Tibial artery (tissue), 4 donors: ENCODE data around the gene STK4.

Experiments used
- DNase-seq, 2 donors: peaks; one replicate each; pipeline ENCODE4 v3.0.0-alpha.2; 2019
- H3K27ac ChIP-seq, 2 donors: fragments of 200-600 bp; sonication (generic) in 1 of 2; 1 replicate in 1 of 2; 2 replicates in 1 of 2; pipeline ENCODE4 v1.5.1; 2018 to 2019; ENCODE audit warnings: mild to moderate bottlenecking in 1 of 2
- H3K27me3 ChIP-seq, 2 donors: fragments of 200-600 bp; sonication (generic) in 1 of 2; one replicate each; pipeline versions ENCODE4 v1.5.1 to v1.6.0; 2016 to 2019
- H3K36me3 ChIP-seq, 3 donors: fragments of 200-600 bp; sonication (generic) in 2 of 3; one replicate each; pipeline ENCODE4 v1.5.1; 2016 to 2019; ENCODE audit warnings: mild to moderate bottlenecking in 2 of 3
- H3K4me1 ChIP-seq, 4 donors: fragments of 200-600 bp; sonication (generic) in 2 of 4; 1 replicate in 3 of 4; 2 replicates in 1 of 4; pipeline ENCODE4 v1.5.1; 2016 to 2019
- H3K4me3 ChIP-seq, 2 donors: fragments of 200-600 bp; sonication (generic) in 1 of 2; 1 replicate in 1 of 2; 2 replicates in 1 of 2; pipeline ENCODE4 v1.5.1; 2018 to 2019; ENCODE audit warnings: mild to moderate bottlenecking in 2 of 2
- H3K9me3 ChIP-seq, 3 donors: fragments of 200-600 bp; sonication (generic) in 1 of 3; one replicate each; pipeline ENCODE4 v1.5.1; 2016 to 2019
- intact Hi-C: fragments of 100-400 bp; cut with DNase I; formaldehyde crosslinking; loops from one replicate; pipeline ENCODE4 v1.15.0; 2023; ENCODE audit warnings: low total_unique reads
- TF ChIP-seq, protein P1 (sequence below), 2 experiments: fragments of 200-600 bp in 1 of 2; fragments of 450-650 bp in 1 of 2; IDR thresholded peaks; one replicate each; pipeline ENCODE4 v1.5.1; 2017 to 2019; ENCODE audit warnings: antibody characterized with exemption in 2 of 2, mild to moderate bottlenecking in 1 of 2, moderate library complexity in 1 of 2

The STK4 gene

GRCh38 chr20:45069261-45069660, 102.9 kb downstream of the STK4 start:
- peaks cover 0 to 11% (median 0%) of the 10 kb centered on the region in 3 donors for H3K36me3 ChIP-seq
- DNase-seq, result no peak
- TF ChIP-seq, protein P1, sequence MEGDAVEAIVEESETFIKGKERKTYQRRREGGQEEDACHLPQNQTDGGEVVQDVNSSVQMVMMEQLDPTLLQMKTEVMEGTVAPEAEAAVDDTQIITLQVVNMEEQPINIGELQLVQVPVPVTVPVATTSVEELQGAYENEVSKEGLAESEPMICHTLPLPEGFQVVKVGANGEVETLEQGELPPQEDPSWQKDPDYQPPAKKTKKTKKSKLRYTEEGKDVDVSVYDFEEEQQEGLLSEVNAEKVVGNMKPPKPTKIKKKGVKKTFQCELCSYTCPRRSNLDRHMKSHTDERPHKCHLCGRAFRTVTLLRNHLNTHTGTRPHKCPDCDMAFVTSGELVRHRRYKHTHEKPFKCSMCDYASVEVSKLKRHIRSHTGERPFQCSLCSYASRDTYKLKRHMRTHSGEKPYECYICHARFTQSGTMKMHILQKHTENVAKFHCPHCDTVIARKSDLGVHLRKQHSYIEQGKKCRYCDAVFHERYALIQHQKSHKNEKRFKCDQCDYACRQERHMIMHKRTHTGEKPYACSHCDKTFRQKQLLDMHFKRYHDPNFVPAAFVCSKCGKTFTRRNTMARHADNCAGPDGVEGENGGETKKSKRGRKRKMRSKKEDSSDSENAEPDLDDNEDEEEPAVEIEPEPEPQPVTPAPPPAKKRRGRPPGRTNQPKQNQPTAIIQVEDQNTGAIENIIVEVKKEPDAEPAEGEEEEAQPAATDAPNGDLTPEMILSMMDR (IDR thresholded peaks at IDR 0.05), result no peak
- H3K4me1 ChIP-seq, result no peaks in the 10 kb centered on the region
- intact Hi-C loops, result no loop called here
- no peaks in the 10 kb centered on the region for H3K27me3 ChIP-seq
- no peak overlapping the region for H3K4me3 ChIP-seq
- no peak overlapping the region for H3K27ac ChIP-seq
- no peaks in the 10 kb centered on the region for H3K9me3 ChIP-seq

DNA sequence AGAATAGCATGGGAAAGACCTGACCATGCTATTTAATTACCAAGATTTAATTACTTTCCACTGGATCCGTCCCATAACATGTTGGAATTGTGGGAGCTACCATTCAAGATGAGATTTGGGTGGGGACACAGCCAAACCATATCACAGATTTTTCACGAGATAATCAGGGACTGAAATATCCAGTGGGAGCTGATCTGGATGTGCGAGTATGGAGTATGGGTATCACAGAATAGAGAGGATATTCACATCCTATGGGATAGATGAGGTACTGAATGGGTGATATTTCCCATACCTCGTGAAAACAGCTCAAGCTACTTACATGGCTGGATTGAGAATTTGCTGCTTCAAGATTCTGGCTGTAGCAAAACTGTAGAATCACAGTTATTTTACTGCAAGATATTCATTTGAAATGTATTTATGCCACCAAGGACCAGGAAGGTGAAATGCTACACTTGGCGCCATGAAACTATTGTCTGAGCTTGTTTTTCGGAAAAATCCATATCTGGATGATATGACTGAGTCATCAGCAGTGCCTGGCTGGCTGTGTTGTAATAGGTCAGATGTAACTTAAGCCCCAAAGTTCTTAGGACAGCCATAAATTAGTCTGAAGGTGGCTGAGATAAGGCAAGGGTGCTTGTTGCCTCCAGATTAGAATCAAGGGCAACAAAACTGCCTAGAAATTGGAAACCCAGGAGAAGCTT, 104.8 kb downstream of the STK4 start:
- no peak overlapping the region for H3K4me3 ChIP-seq
- H3K27ac ChIP-seq, result no peak overlapping the region
- no peaks in the 10 kb centered on the region for H3K9me3 ChIP-seq
- no peak for DNase-seq
- intact Hi-C loops, result no loop called here
- TF ChIP-seq, protein P1 (IDR thresholded peaks at IDR 0.05), result no peak
- no peaks in the 10 kb centered on the region for H3K27me3 ChIP-seq
- H3K4me1 ChIP-seq, result no peaks in the 10 kb centered on the region
- H3K36me3 ChIP-seq, result peaks cover 11 to 28% (median 14%) of the 10 kb centered on the region in 3 donors

DNA sequence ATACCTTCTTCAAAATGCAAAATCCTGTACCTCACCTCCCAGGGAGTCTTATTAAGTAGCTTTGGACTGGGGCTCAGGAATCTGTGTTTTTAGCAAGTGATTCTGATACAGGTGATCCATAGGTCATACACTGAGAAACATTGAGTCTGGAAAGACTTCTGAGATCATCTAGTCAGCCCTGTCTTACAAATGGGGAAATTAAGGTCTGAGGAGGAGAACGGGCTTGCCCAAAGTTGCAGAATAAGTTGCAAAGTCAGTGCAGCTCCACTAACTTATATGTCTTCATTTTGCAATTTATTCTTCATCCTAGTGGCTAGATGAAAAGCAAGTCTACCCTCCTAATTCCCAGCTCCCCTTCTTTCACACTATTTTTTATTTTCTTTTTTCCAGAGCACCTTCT, 105.8 kb downstream of the STK4 start:
- H3K9me3 ChIP-seq, result no peaks in the 10 kb centered on the region
- no peak for DNase-seq
- H3K27me3 ChIP-seq, result no peaks in the 10 kb centered on the region
- TF ChIP-seq, protein P1 (IDR thresholded peaks at IDR 0.05), result no peak
- no peak overlapping the region for H3K4me3 ChIP-seq
- H3K36me3 ChIP-seq, result peaks cover 20 to 37% (median 21%) of the 10 kb centered on the region in 3 donors
- no peaks in the 10 kb centered on the region for H3K4me1 ChIP-seq
- H3K27ac ChIP-seq, result no peak overlapping the region
- intact Hi-C loops, result no loop called here

GRCh38 chr20:45073221-45073620, 106.9 kb downstream of the STK4 start:
- Histone ChIP-seq H3K9me3 (no peaks in the 10 kb centered on the region), H3K27ac (no peak overlapping the region), H3K36me3 (peaks cover 20 to 46% (median 32%) of the 10 kb centered on the region in 3 donors), H3K4me3 (no peak overlapping the region), H3K4me1 (no peaks in the 10 kb centered on the region), H3K27me3 (no peaks in the 10 kb centered on the region)
- DNase-seq, result no peak
- TF ChIP-seq, protein P1 (IDR thresholded peaks at IDR 0.05), result no peak
- intact Hi-C loops, result no loop called here

GRCh38 chr20:45077559-45077958, 111.2 kb downstream of the STK4 start:
- H3K9me3 ChIP-seq, result peaks cover 0 to 1% (median 0%) of the 10 kb centered on the region in 3 donors
- DNase-seq, result no peak
- intact Hi-C loops, result no loop called here
- no peak overlapping the region for H3K27ac ChIP-seq
- TF ChIP-seq, protein P1 (IDR thresholded peaks at IDR 0.05), result no peak
- H3K4me3 ChIP-seq, result no peak overlapping the region
- H3K4me1 ChIP-seq, result no peaks in the 10 kb centered on the region
- H3K36me3 ChIP-seq, result peaks cover 57 to 69% (median 69%) of the 10 kb centered on the region in 3 donors
- H3K27me3 ChIP-seq, result no peaks in the 10 kb centered on the region
